NCI-H524 (cell line): ENCODE measurements around the gene SERPIND1.

ENCODE experiments used
- DNase-seq, 2 experiments: peaks; one replicate each; lab custom pipeline; 2025; lab: John Stamatoyannopoulos, UW

SERPIND1 gene

DNA sequence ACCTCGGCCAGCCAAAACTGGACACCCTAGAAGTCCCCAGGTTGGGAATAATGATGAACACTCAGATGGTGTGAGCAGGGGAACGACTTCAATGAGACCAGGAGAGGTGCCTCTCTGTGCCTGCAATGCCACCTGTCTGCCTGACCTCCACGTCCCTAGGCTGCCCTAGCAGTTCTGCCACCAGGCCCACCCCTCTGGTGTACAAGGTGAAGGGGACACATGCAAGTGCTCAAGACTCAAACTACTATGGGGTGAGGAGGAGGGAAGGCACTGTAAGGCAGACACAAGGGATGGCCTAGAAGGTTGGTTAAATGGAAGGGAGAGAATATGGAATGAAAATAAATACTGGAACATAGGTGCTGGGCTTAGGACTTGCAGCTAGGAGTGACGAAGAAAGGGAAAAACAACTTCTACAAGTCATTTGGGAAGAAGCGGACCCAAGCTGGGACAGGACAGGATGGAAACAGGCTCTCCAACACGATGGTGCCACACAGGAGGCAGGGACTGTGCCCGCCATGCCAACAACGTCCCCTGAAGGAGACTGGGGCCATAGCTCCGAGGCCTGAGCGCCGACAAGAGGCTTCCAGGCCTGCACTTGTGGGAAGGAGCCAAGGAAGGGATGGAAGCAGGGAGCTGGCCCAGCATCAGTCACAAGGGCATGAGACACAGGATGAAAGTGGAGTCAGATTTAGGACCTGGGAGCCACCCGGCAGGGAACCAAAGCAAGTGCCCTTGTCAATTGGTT is 18.5 kb downstream of the SERPIND1 start:
- DNase-seq: no peak

DNA sequence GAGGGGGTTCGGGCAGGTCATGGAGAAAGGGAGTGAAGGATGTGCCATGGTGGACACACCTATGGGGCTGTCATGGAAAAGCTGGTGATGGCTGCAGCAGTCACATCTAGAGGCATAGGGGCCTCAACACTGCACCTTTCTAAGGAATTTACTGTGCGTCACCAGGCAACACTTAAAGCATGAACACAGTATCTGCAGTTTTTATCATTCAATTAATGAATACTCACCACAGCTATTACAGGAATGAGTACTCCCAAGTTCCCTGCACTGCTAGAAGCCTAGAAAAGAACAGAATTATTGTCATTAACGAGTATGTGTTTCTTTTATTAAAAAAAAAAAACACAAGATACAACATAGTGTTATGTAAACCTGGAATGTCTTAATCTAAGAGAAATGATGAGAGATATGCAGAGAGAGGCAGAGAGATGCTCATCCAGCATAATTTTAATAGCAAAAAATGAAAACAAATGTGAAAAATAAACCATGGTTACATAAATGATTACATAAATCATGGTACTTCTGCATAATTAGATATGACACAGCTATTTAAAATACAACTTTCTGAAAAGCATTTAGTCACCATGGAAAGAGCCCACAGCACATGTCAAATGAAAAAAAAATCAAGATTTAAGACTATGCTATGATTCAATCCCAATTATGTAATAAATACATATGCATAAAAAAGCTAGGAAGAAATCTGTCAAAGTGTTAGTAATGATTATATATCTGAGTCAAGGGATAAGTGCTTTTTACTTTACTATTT is 19.2 kb downstream of the SERPIND1 start:
- no peak for DNase-seq

DNA sequence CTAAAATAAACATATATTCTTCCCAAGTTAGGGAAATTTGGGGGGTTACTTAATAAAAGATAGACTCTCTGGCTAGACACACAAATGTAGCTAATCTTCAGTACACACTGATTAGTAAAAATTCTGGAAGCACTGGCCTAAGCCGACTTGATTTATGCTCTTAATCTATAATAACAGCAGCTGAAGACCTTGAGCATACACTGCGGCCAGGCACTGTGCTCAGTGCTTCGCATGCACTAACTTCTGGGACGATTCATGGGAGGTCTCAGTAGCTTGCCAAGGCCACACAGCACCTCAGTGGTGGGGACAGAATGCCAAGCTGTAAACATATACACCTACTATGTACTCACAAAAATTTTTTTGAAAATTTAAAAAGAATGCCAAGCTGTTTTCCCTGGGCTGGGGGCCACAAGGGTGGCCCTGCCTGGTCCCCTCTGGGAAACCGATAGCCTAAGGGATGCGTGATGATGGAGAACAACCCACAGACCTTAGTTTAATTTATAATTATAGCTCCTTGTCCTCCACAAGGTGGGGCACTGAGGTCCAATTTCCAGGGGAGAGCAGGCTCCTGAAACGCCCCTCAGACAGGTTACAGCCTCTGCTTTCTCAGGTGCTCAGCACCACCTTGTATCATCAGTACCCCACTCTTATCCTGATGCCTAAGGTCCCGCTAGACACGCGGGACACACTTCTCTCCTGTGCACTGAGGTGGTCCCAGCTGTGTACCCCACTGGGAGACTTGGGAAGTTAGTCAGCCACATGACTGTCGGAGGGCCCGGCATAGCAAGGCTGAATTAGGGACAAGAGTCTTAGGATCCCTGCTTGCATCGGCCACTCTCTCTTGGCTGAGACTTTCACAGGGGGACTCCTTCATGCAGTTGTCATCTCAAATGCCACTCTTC is 20.1 kb downstream of the SERPIND1 start:
- peak in 1 of 2 experiments; percentile 12 for DNase-seq

DNA sequence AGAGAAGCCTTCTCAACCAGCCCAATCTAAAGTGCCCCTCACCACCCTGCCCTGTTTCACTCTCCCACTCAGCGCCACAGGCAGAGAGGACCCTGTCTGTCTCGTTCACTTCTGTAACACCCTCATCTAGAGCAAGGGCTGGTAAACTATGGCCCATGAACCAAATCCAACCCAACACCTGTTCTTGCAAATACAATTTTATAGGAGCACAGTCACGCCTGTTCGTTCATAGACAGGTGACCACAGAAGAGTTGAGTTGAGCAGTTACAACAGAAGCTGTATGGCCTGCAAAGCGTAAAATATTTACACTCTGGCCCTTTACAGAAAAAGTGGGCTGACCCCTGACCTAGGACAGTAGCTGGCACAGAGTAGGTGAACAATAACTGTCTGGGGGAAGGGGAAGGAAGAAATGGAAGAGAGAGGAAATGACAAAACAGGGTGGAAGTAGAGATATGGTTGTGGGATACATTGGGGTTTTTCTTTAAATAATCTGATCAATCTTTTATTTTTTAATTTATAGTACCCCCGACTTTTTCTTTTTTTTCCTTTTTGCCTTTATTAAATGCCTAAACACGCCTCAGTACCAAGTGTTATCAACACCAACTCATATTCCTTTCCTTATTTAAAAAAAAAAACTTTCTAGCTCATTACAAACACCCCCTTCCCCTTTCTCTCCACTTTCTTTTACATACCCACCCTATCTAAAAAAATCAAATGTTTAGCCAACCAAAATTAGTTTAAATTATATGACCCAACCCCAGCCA is 20.9 kb downstream of the SERPIND1 start:
- DNase-seq: no peak

DNA sequence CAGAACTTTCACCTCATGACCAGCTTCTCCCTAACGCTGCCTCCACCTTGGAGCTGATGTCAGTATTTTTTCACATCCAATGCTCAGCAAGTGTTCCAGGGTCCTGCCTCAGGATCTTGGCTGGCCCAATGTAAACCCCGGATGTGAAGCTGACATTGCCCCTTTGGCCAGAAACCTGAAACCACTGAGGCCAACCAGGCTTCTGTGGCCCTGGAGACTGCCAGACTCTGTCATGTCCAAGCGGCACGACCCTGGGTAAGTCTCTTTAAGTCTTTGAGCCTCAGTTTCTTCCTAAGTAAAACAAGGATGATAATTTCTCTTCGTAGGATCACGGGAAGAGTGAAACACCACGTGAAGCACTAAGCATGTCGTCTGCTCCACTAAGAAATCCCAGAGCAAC is 22.8 kb downstream of the SERPIND1 start:
- DNase-seq: no peak

DNA sequence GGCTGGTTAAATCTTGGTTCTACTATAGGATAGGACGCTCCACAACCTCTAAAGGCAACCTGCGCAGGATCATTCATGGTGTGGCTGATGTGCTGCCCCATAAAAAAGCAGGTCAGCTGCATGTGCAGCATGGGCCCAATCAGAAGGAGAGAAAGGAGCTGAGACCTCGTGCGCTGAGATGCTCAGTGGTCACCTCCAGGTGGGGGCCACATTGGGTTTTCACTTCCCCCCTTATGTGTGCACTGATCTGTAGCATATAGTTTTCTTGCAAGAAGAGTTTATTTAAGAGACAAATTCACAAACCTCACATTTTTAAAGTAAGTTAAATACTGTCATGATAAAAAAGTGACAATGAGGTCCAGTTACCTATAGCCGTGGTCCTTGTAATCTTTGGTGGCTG is 24.3 kb downstream of the SERPIND1 start:
- DNase-seq: no peak

DNA sequence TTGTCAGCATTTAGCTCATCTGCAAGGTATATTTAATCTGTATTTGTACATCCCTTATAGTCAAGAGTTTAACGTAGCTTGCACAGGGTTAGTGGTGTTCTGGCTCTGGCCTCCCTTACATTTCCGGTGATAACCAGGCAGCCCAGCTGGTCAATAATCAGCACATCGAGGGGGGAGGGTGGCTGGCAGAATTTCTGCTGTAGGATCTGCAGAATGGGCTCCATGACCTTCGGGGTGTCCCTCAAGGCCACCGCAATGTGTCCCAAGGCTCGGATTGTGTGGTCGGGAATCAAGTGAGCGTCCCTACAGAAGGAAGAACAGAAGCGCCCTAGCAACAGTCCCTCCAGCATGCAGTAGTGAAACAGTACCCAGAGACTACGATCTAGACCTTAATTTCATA is 25.1 kb downstream of the SERPIND1 start:
- DNase-seq: no peak

DNA sequence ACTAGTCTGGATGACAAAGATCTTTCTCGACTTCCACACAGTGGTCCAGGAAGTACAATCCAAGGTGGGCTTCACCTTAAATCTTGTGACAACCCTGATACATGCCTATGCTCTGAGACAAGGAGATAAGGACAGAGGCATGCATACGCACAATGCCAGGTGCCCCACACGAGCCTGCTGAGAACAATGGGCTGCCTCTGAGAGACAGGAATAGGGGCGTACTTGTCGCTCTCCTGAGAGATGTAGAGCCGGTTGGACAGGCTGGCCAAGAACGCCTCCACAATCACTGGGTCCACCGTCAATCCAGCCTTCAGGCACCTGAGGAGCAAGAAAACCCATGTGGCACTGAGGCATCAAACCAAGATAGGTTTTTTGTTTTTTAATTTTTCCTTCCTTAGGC is 25.5 kb downstream of the SERPIND1 start:
- DNase-seq: no peak

DNA sequence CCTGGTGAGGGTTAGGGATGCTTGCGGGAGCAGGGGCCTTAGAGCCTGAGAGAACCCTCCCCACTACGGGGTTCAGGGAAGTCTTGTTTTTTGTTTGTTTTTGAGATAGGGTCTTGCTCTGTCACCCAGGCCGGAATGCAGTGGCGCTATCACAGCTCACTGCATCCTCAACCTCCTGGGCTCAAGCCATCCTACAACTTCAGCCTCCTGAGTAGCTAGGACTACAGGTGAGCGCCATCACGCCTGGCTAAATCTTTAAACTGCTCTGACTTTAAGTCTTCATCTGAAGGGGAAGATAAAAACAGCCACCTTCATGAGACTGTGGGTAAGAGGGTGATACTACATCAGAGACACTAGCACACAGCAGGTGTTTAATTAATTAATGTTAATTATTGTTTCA is 28.5 kb downstream of the SERPIND1 start:
- DNase-seq: no peak

DNA sequence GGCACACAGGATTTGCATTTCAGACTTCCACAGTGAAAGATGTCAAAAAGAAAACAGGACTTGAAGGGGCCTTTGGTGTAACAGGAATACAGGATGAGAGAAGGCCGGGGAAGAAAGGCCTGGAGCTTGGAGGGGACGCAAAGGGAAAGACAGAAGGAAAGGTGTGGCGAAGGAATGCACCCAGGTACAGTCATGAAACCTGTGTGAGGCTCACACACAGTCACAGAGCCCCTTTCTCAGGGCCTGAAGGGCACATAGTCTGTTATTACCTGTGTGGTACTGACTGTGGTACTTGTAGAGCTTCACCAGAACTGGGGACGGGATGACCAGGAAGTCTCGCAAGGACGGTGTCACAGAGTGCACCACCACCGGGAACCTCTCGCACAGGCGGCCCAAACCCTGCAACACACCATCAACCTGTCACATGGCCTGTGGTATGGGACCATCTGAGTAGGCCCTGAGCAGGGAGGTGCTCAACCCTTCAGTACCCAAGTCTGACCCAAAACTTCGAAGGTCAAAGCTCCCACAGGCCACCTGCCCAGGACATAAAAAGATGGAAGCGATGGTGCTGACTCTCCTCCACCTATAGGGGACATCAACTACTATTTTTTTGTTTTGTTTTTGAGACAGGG is 29.1 kb downstream of the SERPIND1 start:
- no peak for DNase-seq

DNA sequence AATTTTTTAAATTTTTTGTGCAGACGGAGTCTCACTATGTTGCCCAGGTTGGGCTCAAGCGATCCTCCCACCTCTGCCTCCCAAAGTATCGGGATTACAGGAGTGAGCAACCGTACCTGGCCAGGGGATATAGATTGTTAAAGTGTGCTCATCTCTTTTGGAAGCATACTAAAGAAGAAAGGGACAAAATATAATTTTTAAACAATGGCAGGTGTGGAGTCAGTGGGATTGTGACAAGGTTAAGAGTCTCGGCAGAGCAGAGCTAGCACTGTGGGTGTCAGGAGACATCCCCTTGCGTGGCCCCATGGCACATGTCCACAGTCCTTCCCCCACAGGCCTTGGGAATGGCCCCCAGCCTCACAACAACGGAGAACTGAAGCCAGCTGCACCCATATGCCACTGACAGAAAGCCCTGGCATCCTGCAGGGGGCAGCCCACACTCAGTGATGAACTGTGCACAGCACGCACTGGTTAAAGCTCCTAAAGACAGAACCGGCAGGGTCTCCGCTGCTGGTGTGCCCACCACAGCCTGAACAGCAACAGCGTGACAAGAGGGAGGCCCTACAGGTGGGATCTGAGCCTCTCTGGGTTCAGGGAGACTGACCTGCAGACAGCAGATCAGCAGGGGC is 29.9 kb downstream of the SERPIND1 start:
- DNase-seq: peak in 1 of 2 experiments; percentile 62

DNA sequence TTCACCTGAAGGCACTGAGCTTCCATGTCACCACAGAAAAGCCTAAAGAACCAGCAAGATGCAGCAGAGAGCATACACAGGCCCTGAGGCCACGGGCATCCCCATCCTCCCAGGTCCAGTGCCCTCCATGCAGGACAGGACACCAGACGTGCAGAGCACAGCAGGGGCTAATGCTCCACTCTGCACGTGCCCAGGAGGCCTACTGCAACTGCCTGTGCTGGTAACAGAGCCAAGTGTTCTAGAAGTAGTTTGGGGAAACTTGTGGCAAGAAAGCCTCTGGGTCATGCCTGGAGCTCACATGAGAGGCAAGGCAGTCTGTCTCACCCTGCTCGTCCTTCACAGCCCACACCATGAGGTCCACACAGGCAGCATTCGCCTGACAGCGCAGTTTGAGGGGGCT is 30.7 kb downstream of the SERPIND1 start:
- DNase-seq: no peak

DNA sequence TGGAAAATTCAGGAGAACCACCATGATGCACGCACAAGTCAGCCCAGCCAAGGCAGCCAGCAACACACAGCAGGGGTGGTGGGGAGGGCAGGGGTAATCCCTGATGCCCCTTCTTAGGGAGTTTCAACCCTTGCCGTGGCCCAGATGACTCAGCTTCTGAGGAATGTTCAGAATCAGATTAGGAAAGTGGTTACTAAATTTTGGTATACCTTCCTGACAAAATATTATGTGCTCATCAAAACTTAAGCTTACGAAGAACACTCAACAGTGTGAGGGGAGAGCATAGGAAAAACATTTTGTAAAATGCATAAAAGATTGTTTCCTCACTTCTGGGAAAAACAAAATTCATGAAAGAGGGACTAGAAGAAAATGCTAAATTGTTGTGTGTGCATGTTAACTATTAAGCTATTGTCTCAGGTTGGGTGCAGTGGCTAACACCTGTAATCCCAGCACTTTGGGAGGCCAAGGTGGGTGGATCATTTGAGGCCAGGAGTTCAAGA is 32.1 kb downstream of the SERPIND1 start:
- no peak for DNase-seq

DNA sequence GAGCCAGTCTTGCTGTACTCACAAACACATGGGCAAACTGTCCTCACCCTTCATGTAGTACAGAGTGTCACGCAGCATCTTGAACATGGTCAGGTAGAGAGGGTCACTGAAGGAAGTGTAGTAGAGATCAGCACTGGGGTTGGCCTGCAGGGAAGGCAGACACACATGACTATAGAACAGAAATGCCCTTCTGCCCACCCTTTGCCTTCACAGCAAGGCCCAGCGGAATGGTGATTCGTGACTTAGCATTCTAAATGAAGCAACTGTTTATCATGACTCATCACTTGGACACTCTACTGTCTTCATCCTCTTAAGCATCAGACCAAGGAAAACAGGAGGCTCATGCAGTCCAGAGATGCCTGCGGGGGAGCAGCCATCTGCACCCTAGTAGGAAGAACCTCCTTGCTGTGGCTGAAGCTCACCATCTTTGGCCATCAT is 33.4 kb downstream of the SERPIND1 start:
- no peak for DNase-seq

DNA sequence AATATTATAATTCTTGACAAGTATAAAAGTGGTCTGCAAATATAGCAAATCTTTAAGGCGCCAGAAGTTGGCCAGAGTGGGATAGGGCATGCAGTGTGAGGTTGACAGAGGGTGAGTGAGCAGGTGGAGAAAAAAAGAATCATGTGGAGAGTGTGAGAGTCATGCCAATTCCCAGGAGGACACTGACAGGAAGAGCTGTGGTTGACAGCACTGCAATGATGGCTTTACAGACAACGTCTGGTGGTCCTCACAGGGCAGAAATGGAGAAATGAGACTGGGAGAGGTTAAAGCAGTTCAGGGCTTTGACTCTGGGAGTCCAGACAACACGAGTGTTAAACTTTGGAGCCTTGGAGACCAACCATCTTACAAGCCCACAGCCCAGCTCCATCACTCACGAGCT is 34.9 kb downstream of the SERPIND1 start:
- no peak for DNase-seq

DNA sequence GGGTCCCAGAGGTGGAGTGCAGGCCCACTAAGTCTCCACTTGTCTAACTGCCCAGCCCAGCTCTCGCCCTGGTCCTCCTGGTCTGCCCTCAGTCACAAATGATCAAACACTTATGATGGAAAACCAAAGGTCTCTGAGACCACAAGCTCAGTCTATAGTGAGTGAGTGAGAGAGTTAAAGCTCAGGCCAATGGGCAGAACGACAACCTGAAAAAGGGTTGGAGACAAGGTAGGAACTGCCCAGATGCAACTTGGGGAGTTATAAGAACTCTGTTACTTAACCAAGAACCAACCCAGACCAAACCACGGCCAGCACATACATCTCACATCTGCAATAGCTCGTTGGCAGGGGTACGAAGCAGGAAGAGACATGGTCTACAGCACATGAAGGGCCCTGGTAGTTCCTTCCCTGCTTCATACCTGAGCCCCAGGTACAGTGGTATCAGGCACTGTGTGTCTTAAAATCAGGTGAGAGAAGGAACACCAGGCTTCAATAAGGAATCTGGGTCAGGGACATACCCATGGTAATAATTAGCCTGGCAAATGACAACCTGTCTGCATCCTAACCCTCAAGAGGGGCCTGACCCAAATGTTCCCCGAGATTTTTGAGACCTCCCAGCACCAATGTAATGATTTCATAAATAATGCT is 35.7 kb downstream of the SERPIND1 start:
- no peak for DNase-seq

DNA sequence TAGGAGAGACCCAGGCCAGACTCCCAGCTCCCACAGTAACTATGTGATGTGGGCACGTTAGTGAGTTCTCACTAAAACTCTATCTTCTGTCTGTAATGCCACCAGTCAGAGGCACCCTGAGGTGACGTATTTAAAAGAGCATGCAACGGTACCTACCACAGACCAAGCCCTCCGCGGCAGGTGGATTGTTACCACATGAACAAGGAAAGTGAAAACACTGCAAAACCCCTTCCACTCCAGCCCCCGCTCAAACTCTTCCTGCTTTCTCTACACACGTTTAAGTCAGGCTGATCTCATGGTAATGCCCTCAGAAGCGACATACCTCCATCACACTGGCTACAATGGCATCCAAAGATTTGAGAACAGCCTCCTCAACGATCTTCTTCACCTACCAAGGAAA is 36.7 kb downstream of the SERPIND1 start:
- DNase-seq: no peak

DNA sequence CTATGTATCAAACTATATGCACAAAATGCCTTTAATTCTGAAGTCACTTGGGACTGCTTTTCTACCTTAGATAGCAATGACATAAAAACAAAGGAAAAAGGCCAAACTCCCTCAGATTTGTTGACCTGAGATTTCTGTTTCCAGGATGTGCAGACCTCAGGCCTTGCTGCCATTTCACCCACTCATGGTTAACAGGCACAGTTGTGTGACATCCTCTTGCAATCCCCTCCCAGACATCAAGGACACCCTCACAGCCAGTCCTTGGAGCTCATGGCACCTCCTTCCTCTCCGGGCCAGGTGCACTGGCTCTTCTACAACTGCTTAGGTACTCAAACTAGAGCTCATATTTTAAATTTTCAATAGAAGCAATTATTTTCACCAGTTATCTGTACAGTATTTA is 37.3 kb downstream of the SERPIND1 start:
- no peak for DNase-seq

DNA sequence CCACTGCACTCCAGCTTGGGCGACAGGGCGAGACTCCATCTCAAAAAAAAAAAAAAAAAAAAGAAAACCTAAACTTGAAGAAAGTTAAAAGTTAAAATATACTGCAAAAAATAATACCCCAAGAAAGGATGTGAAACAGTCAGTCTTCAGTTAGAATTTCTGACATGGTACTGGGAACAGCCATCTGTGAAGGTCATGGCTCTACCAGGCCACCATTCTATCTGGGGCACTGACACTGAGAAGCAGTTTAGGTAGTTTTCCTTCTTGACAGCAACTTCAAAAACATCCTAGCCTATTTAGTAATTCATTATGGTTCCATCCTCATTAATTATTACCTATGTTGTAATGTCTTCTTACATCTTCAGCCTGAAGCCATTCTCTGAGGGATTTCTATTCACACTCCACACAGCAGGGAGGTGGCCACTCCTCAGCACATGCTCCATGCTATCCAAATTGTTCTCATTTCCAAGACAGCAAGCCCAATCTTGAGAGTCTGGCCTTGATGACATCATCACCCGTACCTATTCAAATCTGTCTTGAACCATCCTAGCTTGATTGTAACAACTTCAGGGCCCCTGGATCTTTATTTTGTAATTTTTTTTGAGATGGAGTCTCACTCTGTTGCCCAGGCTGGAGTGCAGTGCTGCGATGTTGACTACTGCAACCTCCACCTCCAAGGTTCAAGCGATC is 38.2 kb downstream of the SERPIND1 start:
- no peak for DNase-seq
